K562 (cell line): ENCODE results near the gene FOSL2. TPM values are rescaled to one million over a fixed set of nuclear protein-coding genes. Genes with fewer than 3 reads are reported as not detected.

Experiments
- AFF4 ChIP-seq: sonication (generic); formaldehyde crosslinking; IDR thresholded peaks from 2 replicates; pipeline ENCODE4 v1.8.0; 2023; ENCODE audit warnings: mild to moderate bottlenecking, missing genetic modification reagents
- ASH1L ChIP-seq: fragments of 450-650 bp; IDR thresholded peaks from 2 replicates; pipeline ENCODE4 v1.6.1; 2018; ENCODE audit warnings: borderline replicate concordance, mild to moderate bottlenecking, low read depth; ENCODE audit not compliant: partially characterized antibody
- CHD4 ChIP-seq: fragments of 200-600 bp; sonication (generic); IDR thresholded peaks from 3 replicates; pipeline ENCODE4 v1.6.1; 2012; ENCODE audit warnings: low read depth, mild to moderate bottlenecking, mixed read lengths, low read length, inconsistent platforms; ENCODE audit not compliant: insufficient read depth, insufficient replicate concordance, poor library complexity, severe bottlenecking
- E2F6 ChIP-seq, 2 experiments: IDR thresholded peaks; 2 replicates each; pipeline ENCODE4 v1.6.1; 2011; ENCODE audit warnings: borderline replicate concordance in 1 of 2, control low read depth in 1 of 2, low read depth in 1 of 2, low read length in 1 of 2, mild to moderate bottlenecking in 1 of 2, mixed read lengths in 1 of 2, moderate library complexity in 1 of 2; ENCODE audit not compliant: insufficient read depth in 1 of 2, insufficient read length in 1 of 2, poor library complexity in 1 of 2, severe bottlenecking in 1 of 2; ENCODE audit errors: extremely low read depth in 1 of 2
- ESRRB ChIP-seq: fragments of 250-450 bp; sonication (Bioruptor Pico); IDR thresholded peaks from 2 replicates; pipeline ENCODE4 v1.5.0; 2020; ENCODE audit warnings: mild to moderate bottlenecking, moderate library complexity, borderline replicate concordance
- HDAC6 ChIP-seq: IDR thresholded peaks from 2 replicates; pipeline ENCODE4 v1.6.1; 2012; ENCODE audit warnings: low read depth, mild to moderate bottlenecking, control low read depth, inconsistent platforms, low read length, moderate library complexity
- HINFP ChIP-seq: fragments of 450-650 bp; conservative IDR thresholded peaks from 2 replicates; pipeline ENCODE4 v1.6.1; 2016; ENCODE audit warnings: missing genetic modification characterization, low read depth, mild to moderate bottlenecking, control low read depth, missing compliant biosample characterization
- KAT7 ChIP-seq: sonication (generic); formaldehyde crosslinking; IDR thresholded peaks from 2 replicates; pipeline ENCODE4 v1.8.0; 2022; ENCODE audit warnings: missing genetic modification reagents, mild to moderate bottlenecking, borderline replicate concordance
- LCOR ChIP-seq: sonication (generic); formaldehyde crosslinking; IDR thresholded peaks from 2 replicates; pipeline ENCODE4 v1.8.0; 2022; ENCODE audit warnings: mild to moderate bottlenecking, missing genetic modification reagents
- MCM5 ChIP-seq: fragments of 450-650 bp; IDR thresholded peaks from 2 replicates; pipeline ENCODE4 v1.6.1; 2016; ENCODE audit warnings: low read depth
- PHB2 ChIP-seq: fragments of 450-650 bp; IDR thresholded peaks from 2 replicates; pipeline ENCODE4 v1.6.1; 2017; ENCODE audit warnings: low read depth
- PHF8 ChIP-seq: fragments of 200-600 bp; sonication (generic); IDR thresholded peaks from 2 replicates; pipeline ENCODE4 v1.6.1; 2012; ENCODE audit warnings: mixed run types, mild to moderate bottlenecking, inconsistent platforms, low read length, moderate library complexity, borderline replicate concordance
- POLR2A ChIP-seq: fragments of 450-650 bp; conservative IDR thresholded peaks from 2 replicates; pipeline ENCODE4 v1.6.1; 2016
- RAD21 ChIP-seq, 2 experiments: fragments of 250-450 bp in 1 of 2; fragments of 450-650 bp in 1 of 2; sonication (Bioruptor Pico) in 1 of 2; formaldehyde crosslinking in 1 of 2; IDR thresholded peaks in 1 of 2; conservative IDR thresholded peaks in 1 of 2; 2 replicates each; pipeline versions ENCODE4 v1.4.0 to v1.8.0; 2020 to 2022; ENCODE audit warnings: mild to moderate bottlenecking in 2 of 2, moderate library complexity in 1 of 2
- RBM25 ChIP-seq: fragments of 200-400 bp; formaldehyde crosslinking; IDR thresholded peaks from 2 replicates; pipeline ENCODE4 v1.6.1; 2018; ENCODE audit warnings: low read length, low read depth, moderate library complexity; ENCODE audit not compliant: severe bottlenecking
- SMARCB1 ChIP-seq: IDR thresholded peaks from 2 replicates; pipeline ENCODE4 v1.6.1; 2011; ENCODE audit warnings: improper control_type of control experiment, low read depth; ENCODE audit not compliant: insufficient read length
- SRSF1 ChIP-seq: fragments of 200-400 bp; formaldehyde crosslinking; IDR thresholded peaks from 2 replicates; pipeline ENCODE4 v1.6.1; 2017; ENCODE audit warnings: mild to moderate bottlenecking, low read depth, low read length, moderate library complexity
- XRCC4 ChIP-seq: IDR thresholded peaks from one replicate; pipeline ENCODE4 v1.6.1; 2011; ENCODE audit not compliant: insufficient read depth, insufficient read length; ENCODE audit errors: extremely low read depth
- ZNF140 ChIP-seq: fragments of 250-450 bp; sonication (Bioruptor Pico); IDR thresholded peaks from 2 replicates; pipeline ENCODE4 v1.8.0; 2021; ENCODE audit warnings: moderate library complexity, mild to moderate bottlenecking, inconsistent platforms
- ZNF785 ChIP-seq: fragments of 250-450 bp; sonication (Bioruptor Pico); IDR thresholded peaks from 2 replicates; pipeline ENCODE4 v1.4.0; 2020; ENCODE audit warnings: mild to moderate bottlenecking
- polyA plus RNA-seq, 8 experiments: library from polyadenylated mRNA; depleted of rRNA in 4 of 8; stranded (reverse) in 5 of 8; unstranded in 3 of 8; fragments of >200 nt; fragmentation: Nextera tagmentation in 2 of 8; fragmentation: Illumina TruSeq in 1 of 8; extraction: Ambion mirVana in 2 of 8; extraction: Trizol in 1 of 8; gene quantifications; 2 replicates each; pipeline versions ENCODE4 v1.2.1 to v1.2.3, GENCODE V29; 2011 to 2014; ENCODE audit warnings: inconsistent platforms in 1 of 8, missing spikeins in 1 of 8
- total RNA-seq, 7 experiments: library from RNA; depleted of rRNA in 6 of 7; stranded (reverse); fragments of >200 nt in 6 of 7; fragmentation: Illumina TruSeq in 2 of 7; extraction: Trizol in 2 of 7; gene quantifications; 2 replicates each; pipeline versions ENCODE4 v1.2.1 to v1.2.3, GENCODE V29; 2011 to 2021; ENCODE audit warnings: low replicate concordance in 1 of 7

The FOSL2 gene
- total and polyA plus RNA-seq, 9 of the 15 experiments (the other 6 are each of a cell fraction or from before 2014, with no cell fraction given): 0.04 to 2.9 (median 0.80) TPM

GRCh38 chr2:28359222-28360057 is 33.2 kb upstream of the FOSL2 start (continued):
- TF ChIP-seq SMARCB1: no peak
- no peak for TF ChIP-seq RBM25
- 0 out of 2 replicates have a peak, but pooled peaks have one; percentile 38 for TF ChIP-seq HINFP (tag)
- TF ChIP-seq E2F6 (IDR thresholded peaks at IDR 0.05; ENCODE audit: borderline replicate concordance in 1 of 2, extremely low read depth in 1 of 2, insufficient read depth in 1 of 2, insufficient read length in 1 of 2, low read depth in 1 of 2, low read length in 1 of 2, poor library complexity in 1 of 2, severe bottlenecking in 1 of 2): peak; percentile 38 to 69
- no peak for TF ChIP-seq SRSF1
- peak; percentile 21; the same call in 1 of the 2 replicates for TF ChIP-seq PHF8
- TF ChIP-seq PHB2: no peak
- TF ChIP-seq RAD21 (CRISPR knock-in tag; conservative IDR thresholded peaks at IDR 0.05 in 1 of 2, IDR thresholded peaks at IDR 0.05 in 1 of 2): peak; percentile 29 to 30; a peak in 3 of 4 replicates
- no peak for TF ChIP-seq XRCC4
- TF ChIP-seq LCOR: no peak; the same call in 1 of the 2 replicates
- no peak for TF ChIP-seq AFF4
- no peak for TF ChIP-seq KAT7 (CRISPR knock-in tag)
- TF ChIP-seq ZNF785 (CRISPR knock-in tag): no peak
- TF ChIP-seq CHD4: no peak
- no peak for TF ChIP-seq HDAC6
- TF ChIP-seq ZNF140 (CRISPR knock-in tag): no peak
- no peak for TF ChIP-seq POLR2A
- no peak for TF ChIP-seq ESRRB (CRISPR knock-in tag)
- no peak for TF ChIP-seq ASH1L
- TF ChIP-seq MCM5: no peak
